ENCODE results near the gene ROBO1.

Gene ROBO1

DNA sequence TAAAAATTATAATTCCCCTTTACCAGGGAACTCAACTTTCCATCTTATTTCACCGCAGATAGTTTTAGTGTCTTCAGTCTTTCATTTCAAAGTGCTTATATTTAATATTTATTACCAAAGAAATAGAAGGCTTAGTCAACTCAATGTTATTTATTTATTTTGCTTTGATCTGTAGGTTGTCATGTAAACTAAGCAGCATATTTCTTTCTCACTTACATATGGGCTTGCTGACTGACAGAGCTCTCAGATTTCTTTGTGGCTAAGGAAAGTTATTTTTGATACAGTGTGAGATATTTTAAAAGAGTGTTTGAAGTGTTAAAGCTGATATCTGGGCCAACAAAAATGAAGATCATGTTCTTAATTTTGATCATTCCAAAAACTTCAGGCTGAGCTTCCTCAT, 331.4 kb downstream of the ROBO1 start:
- DNase-seq: no peak

DNA sequence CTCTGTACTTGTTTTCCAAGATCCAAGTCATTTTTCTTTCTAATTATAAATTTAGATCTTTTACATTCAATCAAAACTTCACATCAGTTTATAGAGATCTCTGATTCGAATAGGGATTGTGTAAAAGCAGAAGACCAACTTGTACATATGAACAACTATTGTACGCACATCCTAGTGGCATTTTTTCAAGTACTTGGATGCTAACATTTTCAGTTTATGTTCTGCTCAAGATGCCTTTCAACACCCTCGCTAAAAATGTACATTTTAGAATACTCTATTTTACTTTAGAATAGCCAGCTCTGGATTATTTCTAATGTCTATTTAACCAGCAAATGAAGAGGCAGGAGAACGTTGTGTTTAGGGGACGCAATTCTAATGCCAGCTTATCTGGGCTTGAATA, 340.7 kb downstream of the ROBO1 start:
- DNase-seq: no peak

DNA sequence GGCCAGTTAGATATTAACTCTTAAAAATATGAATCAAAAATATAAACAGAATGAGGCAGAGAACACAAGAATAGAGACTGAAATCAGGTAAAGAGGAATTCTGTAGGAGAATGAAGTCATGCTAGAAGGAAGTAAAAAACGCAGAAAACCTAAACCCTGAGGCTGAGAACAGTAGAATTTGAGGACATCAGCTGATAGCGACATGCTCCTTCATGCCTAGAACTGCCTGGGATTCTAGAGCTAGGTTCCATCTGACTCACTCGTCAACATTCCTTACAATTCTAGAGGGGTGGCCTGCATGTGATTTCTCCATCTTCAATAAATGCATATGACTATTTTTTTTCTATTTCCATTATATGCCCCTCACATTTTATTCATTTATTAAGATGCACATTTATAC, 343.0 kb downstream of the ROBO1 start:
- DNase-seq: no peak

DNA sequence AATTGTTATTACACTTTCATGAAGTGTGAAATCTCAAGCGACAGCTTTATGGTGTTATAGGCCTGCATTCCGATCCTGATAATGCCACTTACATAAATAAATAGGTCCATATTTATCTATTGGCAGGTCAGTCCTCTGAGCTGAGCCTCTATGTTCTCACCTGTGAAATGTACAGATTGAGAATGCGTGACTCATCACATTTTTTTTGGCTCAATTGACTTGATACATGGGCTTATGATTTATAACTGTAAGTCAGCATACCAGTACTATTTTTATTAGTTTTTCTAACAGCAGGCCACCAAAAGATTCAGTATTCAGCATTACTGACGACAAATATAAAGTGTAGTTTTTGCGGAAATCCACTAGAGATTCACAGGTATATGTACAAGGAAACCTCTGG, 344.4 kb downstream of the ROBO1 start:
- no peak for DNase-seq

DNA sequence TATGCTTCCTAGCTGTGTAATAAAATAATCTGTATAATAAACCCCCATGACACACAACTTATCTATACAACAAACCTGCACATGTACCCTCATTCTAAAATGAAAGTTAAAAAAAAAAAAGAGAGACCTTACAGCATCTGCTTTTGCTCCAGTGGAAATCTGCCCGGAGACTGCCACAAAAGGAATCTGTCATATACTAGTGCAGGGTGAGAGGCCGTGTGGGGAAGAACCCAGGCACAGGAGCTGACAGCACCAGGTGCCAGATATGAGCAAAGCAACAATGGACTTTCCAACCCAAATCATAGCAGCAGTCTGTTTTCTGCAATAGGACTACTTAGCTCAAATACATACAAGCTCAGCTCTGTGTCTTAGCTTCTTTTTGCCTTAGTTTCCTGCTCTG, 346.5 kb downstream of the ROBO1 start:
- no peak for DNase-seq

DNA sequence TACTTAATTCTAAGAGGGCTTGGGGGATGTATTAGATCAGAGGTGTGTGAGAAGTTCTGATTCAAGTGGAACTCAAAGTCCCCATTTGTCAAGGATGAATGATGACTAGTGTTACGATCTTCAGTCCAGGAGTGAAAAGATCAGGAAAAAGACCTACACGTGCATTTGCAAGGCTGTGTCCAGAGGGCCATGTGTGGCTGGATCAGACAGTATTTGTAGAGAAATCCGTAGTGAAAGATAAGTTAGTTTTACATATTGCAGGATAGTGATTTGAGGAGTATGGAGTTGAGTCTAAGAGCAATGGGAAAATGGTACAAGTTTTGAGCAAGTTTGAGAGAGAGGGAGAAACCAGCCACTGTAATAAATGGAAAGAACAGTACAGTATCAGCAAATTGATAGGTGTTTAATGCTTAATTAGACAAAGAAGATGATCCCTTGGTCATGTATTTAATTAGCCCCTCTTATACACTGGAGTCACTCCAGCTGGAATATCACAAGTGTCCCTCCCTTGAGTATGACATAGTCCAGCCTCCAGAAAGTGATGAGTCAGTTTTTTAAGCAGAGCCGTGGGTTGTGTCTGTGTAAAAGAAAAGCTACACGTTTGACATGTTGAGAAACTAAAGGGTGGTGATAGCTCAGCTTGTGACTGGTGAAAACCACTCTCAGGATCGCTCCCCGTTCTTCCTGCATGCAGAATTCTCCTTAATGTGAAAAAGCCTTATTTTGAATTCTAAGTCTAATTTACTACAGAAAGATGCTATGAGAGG, 348.8 kb downstream of the ROBO1 start:
- no peak for DNase-seq

- no peak for DNase-seq
These were observed 352.4 kb downstream of the ROBO1 start for GRCh38 chr3:79415356-79415755.

GRCh38 chr3:79414806-79415205, 353.0 kb downstream of the ROBO1 start:
- DNase-seq: no peak

- no peak for DNase-seq
These were observed 353.8 kb downstream of the ROBO1 start for GRCh38 chr3:79414035-79414434.

DNA sequence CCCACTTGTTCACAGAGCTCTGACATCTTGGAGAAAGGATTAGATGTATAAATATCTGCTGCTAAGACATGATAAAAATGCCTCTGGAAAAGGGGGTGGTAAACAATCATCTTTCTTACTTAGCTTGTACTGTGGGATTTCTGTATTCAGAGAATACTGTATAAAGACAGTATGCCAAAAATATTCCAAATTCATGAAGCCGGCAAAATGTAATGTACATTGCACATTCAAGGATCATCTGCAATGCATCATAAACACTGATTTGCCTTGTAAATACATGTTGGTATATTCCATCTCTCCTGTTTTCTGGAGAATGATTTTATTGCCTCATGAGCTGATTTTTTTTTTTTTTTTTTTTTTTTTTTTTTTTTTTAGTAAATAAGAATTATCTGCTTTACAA, 355.3 kb downstream of the ROBO1 start:
- DNase-seq: no peak

GRCh38 chr3:79410617-79411016, 357.2 kb downstream of the ROBO1 start:
- DNase-seq: no peak

GRCh38 chr3:79410136-79410535, 357.7 kb downstream of the ROBO1 start:
- no peak for DNase-seq

DNA sequence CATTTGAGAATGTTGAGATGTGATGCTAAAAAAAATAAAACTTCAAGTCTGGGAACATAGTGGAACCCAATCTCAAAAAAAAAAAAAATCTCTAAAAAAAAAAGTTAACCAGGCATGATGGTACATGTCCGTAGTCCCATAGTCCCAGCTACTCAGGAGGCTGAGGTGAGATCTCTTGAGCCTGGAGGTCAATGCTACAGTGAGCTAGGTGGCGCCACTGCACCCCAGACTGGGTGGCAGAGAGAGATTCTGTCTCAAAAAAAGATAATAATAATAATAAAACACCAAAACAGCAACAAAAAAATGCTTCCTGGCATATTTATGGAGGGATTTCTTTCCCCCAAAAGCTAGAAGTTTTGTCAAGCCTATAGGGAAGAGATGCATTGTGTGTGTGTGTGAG, 361.6 kb downstream of the ROBO1 start:
- no peak for DNase-seq

DNA sequence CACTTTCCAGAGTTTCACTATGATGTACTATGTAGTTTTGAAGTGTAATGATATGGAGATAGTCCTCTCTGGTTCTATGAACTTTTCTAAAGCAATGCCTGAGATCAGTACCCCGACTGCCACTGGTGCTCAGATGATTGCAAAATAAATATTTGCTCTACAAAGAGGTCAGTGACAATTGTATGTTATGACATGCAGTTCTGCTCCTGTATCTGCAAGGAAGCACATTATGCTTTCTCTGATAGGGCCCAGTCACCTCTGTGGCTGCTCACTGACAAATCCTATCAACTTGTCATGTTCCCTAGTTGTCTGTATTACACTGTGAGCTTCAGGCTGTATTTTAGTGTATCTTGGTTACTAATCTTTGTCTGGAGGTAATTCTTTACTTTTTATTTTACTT, 362.6 kb downstream of the ROBO1 start:
- DNase-seq: no peak

- no peak for DNase-seq
These were observed 371.2 kb downstream of the ROBO1 start for GRCh38 chr3:79396595-79396994.

DNA sequence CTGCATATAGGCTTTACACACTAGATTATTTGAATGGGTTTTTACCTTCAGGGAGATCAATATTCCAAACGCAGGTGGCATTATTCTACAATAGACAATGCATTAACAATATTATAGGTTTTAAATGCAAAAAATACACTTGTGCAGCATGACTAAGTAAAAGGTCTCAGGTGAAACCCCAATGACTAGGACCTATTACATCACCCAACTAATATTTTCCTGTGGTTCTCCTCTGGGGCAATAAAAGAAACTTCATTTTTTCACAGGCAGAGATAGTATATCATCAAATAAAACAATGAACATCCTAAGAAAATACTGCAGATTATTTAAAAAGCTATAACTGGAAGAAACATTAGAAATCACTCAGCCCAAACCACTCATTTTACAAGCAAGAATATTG, 375.3 kb downstream of the ROBO1 start:
- no peak for DNase-seq

DNA sequence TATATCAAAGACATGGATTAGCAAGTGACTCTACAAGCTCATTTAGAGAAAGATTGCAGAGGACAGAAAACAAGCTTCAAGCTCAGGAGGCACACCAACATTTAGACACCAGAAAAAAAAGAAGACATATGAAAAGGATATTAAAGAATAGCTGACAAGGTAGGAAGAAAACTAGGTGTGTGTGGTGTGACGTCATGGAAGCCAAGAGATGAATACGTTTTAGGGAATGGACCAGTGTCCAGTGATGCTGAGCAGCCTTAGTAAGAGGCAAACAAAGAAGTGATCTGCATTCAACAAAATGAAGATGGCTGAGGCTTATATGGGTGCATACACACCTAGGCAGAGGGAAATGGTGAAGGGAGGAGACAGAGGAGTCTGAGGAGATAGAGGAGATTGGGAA, 377.4 kb downstream of the ROBO1 start:
- no peak for DNase-seq

DNA sequence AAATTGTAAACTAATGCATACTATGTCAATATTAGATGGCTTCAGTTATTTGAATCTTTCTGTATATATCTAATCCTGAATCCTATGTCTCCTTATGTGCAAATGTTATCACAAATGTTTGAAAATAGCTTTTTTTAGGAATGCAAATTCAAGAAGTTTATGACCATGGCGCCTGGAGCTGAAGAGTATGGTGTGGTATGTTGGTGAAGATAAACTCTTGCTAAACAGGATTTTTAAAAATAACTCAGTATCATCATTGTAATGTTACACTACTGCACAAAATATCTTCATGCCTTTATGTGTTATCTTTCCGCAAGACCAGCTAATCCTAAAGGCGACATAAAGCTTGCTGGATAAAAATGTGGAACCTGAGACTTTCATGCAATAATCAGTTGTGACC, 382.6 kb downstream of the ROBO1 start:
- no peak for DNase-seq

DNA sequence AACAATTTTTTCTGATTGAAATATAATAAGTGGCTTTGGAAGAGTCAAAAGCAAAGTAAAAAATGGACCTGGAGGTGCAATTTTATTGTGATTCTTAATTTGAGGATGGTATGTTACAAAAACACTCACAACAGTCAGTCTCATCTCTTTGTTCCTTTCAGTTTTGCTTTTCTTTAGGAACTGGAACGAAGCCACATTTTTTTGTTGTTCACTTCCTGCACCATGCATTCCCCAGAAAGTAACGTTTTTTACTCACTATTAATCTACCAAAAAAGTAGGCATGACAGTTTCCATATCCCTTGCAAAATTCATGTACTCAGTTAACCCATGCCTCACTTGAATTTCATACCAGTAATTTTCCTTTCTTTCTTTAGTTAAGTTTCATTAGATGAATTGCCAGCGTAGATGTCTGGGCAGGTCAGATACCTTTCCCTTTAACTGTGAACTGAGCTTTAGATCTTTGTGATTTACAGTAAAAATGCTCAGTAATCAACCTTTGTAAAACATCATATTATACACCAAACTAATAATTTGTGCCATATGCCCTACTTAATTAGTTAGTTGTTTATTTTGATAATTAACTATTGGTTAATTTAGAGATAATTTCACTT, 384.3 kb downstream of the ROBO1 start:
- no peak for DNase-seq

GRCh38 chr3:79380581-79380980, 387.2 kb downstream of the ROBO1 start:
- DNase-seq: no peak

DNA sequence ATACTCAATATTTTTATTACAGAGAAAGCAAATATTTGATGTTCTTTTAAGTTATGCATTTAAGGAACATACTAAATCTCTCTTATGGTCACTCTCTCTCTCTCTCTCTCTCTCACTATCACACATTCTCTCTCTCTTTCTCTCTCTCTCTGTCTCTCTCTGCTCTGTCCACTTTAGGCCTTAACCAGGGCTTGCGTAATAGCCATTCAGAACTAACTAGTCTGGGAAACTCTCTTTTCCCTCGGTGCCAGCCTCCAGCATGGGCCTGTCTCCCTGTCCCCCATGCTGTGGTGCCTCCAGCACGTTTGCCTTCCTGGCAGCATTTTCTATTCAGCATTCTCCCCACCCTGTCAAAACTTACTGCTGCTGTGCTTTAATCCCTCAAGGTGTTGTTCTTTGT, 389.7 kb downstream of the ROBO1 start:
- no peak for DNase-seq

GRCh38 chr3:79369306-79369705, 398.5 kb downstream of the ROBO1 start:
- DNase-seq: no peak

- no peak for DNase-seq
These were observed 399.4 kb downstream of the ROBO1 start for GRCh38 chr3:79368403-79368802.

GRCh38 chr3:79367803-79368202, 400.0 kb downstream of the ROBO1 start:
- DNase-seq: no peak

DNA sequence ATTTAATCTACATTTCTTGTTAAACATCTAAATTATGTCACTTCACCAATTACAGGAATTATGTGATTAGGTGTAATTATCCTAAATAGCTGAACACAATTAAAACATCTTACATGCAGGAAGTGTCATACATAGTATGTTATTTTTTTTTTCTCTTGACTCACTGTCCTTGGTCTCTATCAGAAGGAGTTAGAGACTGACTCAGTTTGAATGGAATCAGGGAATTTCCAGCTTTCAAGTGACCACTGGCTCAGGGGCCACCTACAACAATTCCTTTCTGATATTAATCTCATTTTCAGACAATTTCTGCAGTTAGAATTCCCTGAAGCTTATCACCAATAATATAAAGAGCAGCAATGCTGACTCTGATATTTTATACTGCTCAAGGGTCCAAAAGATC, 400.7 kb downstream of the ROBO1 start:
- no peak for DNase-seq
